K562 (cell line): ENCODE results near the gene CPT1B. TPM values are rescaled to one million over a fixed set of nuclear protein-coding genes. Genes with fewer than 3 reads are reported as not detected.

Source experiments
- ATAC-seq: fragments of 200-7000 bp; cut with Tn5 transposase; 3 replicates; pipeline ENCODE4 v1.9.1; 2020; ENCODE audit warnings: moderate library complexity
- BruUV-seq: library from RNA; stranded (reverse); fragments of 400-500 nt; replicated peaks from 2 replicates; lab custom pipeline; 2021; lab: Mats Ljungman, UMichigan
- CTCF ChIA-PET: fragments of 300-600 bp; formaldehyde crosslinking; extraction: SDS; loops from one replicate; lab custom pipeline; 2021; ENCODE audit warnings: low intra/inter-chr PET ratio; lab: Yijun Ruan, JAX
- POLR2A ChIA-PET: fragments of 300-600, 350-650 bp; sonication (Branson Sonifier 250); formaldehyde crosslinking; extraction: SDS; loops from one replicate; lab custom pipeline; 2021; ENCODE audit warnings: antibody characterized with exemption, inconsistent platforms; lab: Yijun Ruan, JAX
- DNase-seq, 4 experiments: peaks; one replicate each; pipeline versions ENCODE4 v3.0.0 to v3.0.0-alpha.2; 2011 to 2018; ENCODE audit warnings: low spot score in 3 of 4, mixed read lengths in 3 of 4; ENCODE audit errors: extremely low read depth in 1 of 4
- FAIRE-seq: peaks from 2 replicates; lab custom pipeline; 2011; peaks lifted over from hg19 to GRCh38; lab: Jason Lieb, UNC
- H2AFZ ChIP-seq: 2 replicates; pipeline ENCODE4 v1.6.0; 2011; ENCODE audit warnings: low read depth, low read length, control low read depth, inconsistent platforms
- H3K27ac ChIP-seq: fragments of 200-600 bp; 3 replicates; pipeline ENCODE4 v1.8.0; 2011; ENCODE audit warnings: low read depth, mild to moderate bottlenecking, control low read depth, inconsistent platforms, low read length, moderate library complexity, mixed read lengths; ENCODE audit errors: extremely low read depth
- H3K27me3 ChIP-seq, 2 experiments: fragments of 300-600 bp in 1 of 2; 2 replicates in 1 of 2; 3 replicates in 1 of 2; pipeline versions ENCODE4 v1.6.0 to v1.8.0; 2011; ENCODE audit warnings: inconsistent platforms in 2 of 2, low read length in 2 of 2, mild to moderate bottlenecking in 1 of 2, mixed read lengths in 1 of 2, moderate library complexity in 1 of 2; ENCODE audit not compliant: control insufficient read depth in 2 of 2, insufficient read depth in 2 of 2
- H3K36me3 ChIP-seq: fragments of 300-600 bp; 3 replicates; pipeline ENCODE4 v1.8.0; 2011; ENCODE audit warnings: mild to moderate bottlenecking, low read length, inconsistent platforms; ENCODE audit not compliant: control insufficient read depth, insufficient read depth
- H3K4me1 ChIP-seq, 2 experiments: fragments of 200-600 bp in 1 of 2; replicated peaks in 1 of 2; 2 replicates in 1 of 2; 3 replicates in 1 of 2; pipeline versions ENCODE4 v1.5.1 to v1.8.0; 2011; ENCODE audit warnings: inconsistent platforms in 2 of 2, low read length in 2 of 2, mild to moderate bottlenecking in 1 of 2, mixed read lengths in 1 of 2, moderate library complexity in 1 of 2; ENCODE audit not compliant: control insufficient read depth in 2 of 2, insufficient read depth in 2 of 2
- H3K4me2 ChIP-seq: 2 replicates; pipeline ENCODE4 v1.6.1; 2011; ENCODE audit warnings: low read length, control low read depth, inconsistent platforms, mixed read lengths; ENCODE audit not compliant: insufficient read depth
- H3K4me3 ChIP-seq: fragments of 200-600 bp; sonication (generic), shearing (Covaris generic); 2 replicates; pipeline ENCODE4 v1.5.1; 2016; ENCODE audit warnings: control low read depth, inconsistent platforms
- H3K79me2 ChIP-seq: fragments of 200-600 bp; 3 replicates; pipeline ENCODE4 v1.8.0; 2011; ENCODE audit warnings: low read length, inconsistent platforms; ENCODE audit not compliant: control insufficient read depth, insufficient read depth
- H3K9ac ChIP-seq, 2 experiments: 2 replicates each; pipeline versions ENCODE4 v1.6.0 to v1.6.1; 2011; ENCODE audit warnings: low read depth in 2 of 2, low read length in 2 of 2, control low read depth in 1 of 2, inconsistent platforms in 1 of 2, mild to moderate bottlenecking in 1 of 2, mixed read lengths in 1 of 2; ENCODE audit not compliant: insufficient read depth in 1 of 2
- H3K9me1 ChIP-seq: one replicate; pipeline ENCODE4 v1.6.0; 2011; ENCODE audit warnings: inconsistent platforms, mild to moderate bottlenecking, low read length, moderate library complexity; ENCODE audit not compliant: control insufficient read depth, insufficient read depth
- H3K9me3 ChIP-seq: replicated peaks from 2 replicates; pipeline ENCODE4 v1.5.1; 2011; ENCODE audit warnings: low read depth, low read length, inconsistent platforms; ENCODE audit not compliant: control insufficient read depth, insufficient read depth
- H4K20me1 ChIP-seq: replicated peaks from 2 replicates; pipeline ENCODE4 v1.6.1; 2011; ENCODE audit warnings: low read length, inconsistent platforms, mixed read lengths; ENCODE audit not compliant: control insufficient read depth, insufficient read depth
- NKRF ChIP-seq: fragments of 450-650 bp; IDR thresholded peaks from 2 replicates; pipeline ENCODE4 v1.6.1; 2016; ENCODE audit warnings: borderline replicate concordance
- POLR2G ChIP-seq: fragments of 200-400 bp; formaldehyde crosslinking; IDR thresholded peaks from 2 replicates; pipeline ENCODE4 v1.6.1; 2017; ENCODE audit warnings: low read depth, mild to moderate bottlenecking, antibody characterized with exemption, low read length, moderate library complexity
- RBFOX2 ChIP-seq: fragments of 200-400 bp; formaldehyde crosslinking; IDR thresholded peaks from 2 replicates; pipeline ENCODE4 v1.6.1; 2017; ENCODE audit warnings: low read depth, mild to moderate bottlenecking, low read length, moderate library complexity
- whole genome bisulfite sequencing: fragments of 100-300 bp; shearing (Covaris generic); methylation state at CpG from one replicate; pipeline ENCODE4 v1.1.6; 2016; ENCODE audit warnings: low coverage, mixed read lengths; ENCODE audit not compliant: insufficient coverage; ENCODE audit errors: missing lambda C conversion rate; 5-methylcytosine and 5-hydroxymethylcytosine counted together
- in situ Hi-C: fragments of 300-500 bp; cut with MboI; formaldehyde crosslinking; loops from 4 replicates; pipeline ENCODE4 v1.15.0; 2018; ENCODE audit warnings: inconsistent platforms, mixed read lengths
- intact Hi-C: fragments of 100-400 bp; cut with micrococcal nuclease; formaldehyde crosslinking; loops from 2 replicates; pipeline ENCODE4 v1.14.2; 2022
- polyA plus RNA-seq, 8 experiments: library from polyadenylated mRNA; depleted of rRNA in 4 of 8; stranded (reverse) in 5 of 8; unstranded in 3 of 8; fragments of >200 nt; fragmentation: Nextera tagmentation in 2 of 8; fragmentation: Illumina TruSeq in 1 of 8; extraction: Ambion mirVana in 2 of 8; extraction: Trizol in 1 of 8; gene quantifications; 2 replicates each; pipeline versions ENCODE4 v1.2.1 to v1.2.3, GENCODE V29; 2011 to 2014; ENCODE audit warnings: inconsistent platforms in 1 of 8, missing spikeins in 1 of 8
- total RNA-seq, 7 experiments: library from RNA; depleted of rRNA in 6 of 7; stranded (reverse); fragments of >200 nt in 6 of 7; fragmentation: Illumina TruSeq in 2 of 7; extraction: Trizol in 2 of 7; gene quantifications; 2 replicates each; pipeline versions ENCODE4 v1.2.1 to v1.2.3, GENCODE V29; 2011 to 2021; ENCODE audit warnings: low replicate concordance in 1 of 7

The CPT1B gene
- total and polyA plus RNA-seq, 9 of the 15 experiments (the other 6 are each of a cell fraction or from before 2014, with no cell fraction given): 0.35 to 6.1 (median 2.6) TPM

DNA sequence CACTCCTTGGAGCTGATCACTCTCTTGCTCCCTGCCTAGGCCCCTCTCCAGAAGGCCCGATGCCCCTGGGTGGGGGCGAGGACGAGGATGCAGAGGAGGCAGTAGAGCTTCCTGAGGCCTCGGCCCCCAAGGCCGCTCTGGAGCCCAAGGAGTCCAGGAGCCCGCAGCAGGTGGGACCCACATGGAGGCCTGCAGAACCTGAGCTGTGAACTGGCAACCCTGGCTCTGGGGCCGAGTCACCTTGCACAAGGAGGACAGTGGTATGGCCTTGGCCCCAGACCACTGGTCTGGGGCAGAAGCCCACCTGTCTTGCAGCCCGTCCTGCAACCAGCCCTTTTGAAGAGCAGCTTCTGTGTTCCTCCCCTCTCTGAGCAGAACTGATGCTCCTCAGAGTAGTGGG is 59.1 kb downstream of the CPT1B start:
- ATAC-seq: no peak
- POLR2A ChIA-PET: interaction anchor here (1.8 to 2.7 kb wide), 2 partner anchors 9 to 11 kb away, joined by 6 to 11 read pairs; partner anchors contain the start of genes LMF2 and NCAPH2

More for the DNA sequence above, 59.1 kb downstream of the CPT1B start:
- H3K9me1 ChIP-seq: no peaks in the 10 kb centered on the region
- no peak overlapping the region for H3K4me2 ChIP-seq
- H3K9me3 ChIP-seq: no peaks in the 10 kb centered on the region
- peaks cover 79% of the 10 kb centered on the region; the same call in 1 of the 3 replicates for H3K36me3 ChIP-seq
- no peak overlapping the region for H3K4me3 ChIP-seq
- no TSS peak for BruUV-seq
- no peak overlapping the region for H2AFZ ChIP-seq
- in situ Hi-C loops: no loop called here
- no peak overlapping the region for H3K27ac ChIP-seq
- CTCF ChIA-PET: no interaction called here
- DNase-seq: no peak
- TF ChIP-seq POLR2G: peak; percentile 41
- peak; percentile 28; the same call in 1 of the 2 replicates for TF ChIP-seq RBFOX2
- no peak for TF ChIP-seq NKRF
- TF ChIP-seq, all 486 proteins: peak for 2
- Histone ChIP-seq H3K27me3 (no peaks in the 10 kb centered on the region), H3K4me1 (peaks cover 0 to 16% of the 10 kb centered on the region in 2 experiments; a peak in 3 of 5 replicates), H3K79me2 (peaks cover 25% of the 10 kb centered on the region), H4K20me1 (0 out of 2 replicates have a peak, but pooled peaks cover 4% of the 10 kb centered on the region), H3K9ac (no peak overlapping the region)
- intact Hi-C loops: no loop called here
- FAIRE-seq: no peak
- 92% methylated on average over 5 of the region's 8 CpGs for WGBS

Other genes starting within 250 kb of the CPT1B start
Only the 7 nearest of the 16 such genes appear.
- gene SCO2, start 52.8 kb downstream of the CPT1B start, total RNA-seq (2014; rRNA removed): 2.2 and 2.6 TPM in 2 replicates
- not detected in 2 replicates for gene SCO2, start 52.8 kb downstream of the CPT1B start, total RNA-seq (2014; rRNA removed; fragmentation: Illumina TruSeq; extraction: Trizol)
- 0.26 and 0.69 TPM in 2 replicates for gene SCO2, start 52.8 kb downstream of the CPT1B start, total RNA-seq (2015; rRNA removed; fragmentation: Illumina TruSeq; extraction: Trizol)
- gene SCO2, start 52.8 kb downstream of the CPT1B start, total RNA-seq (2021): 4.0 and 8.9 TPM in 2 replicates
- 1.1 and 2.2 TPM in 2 replicates for gene SCO2, start 52.8 kb downstream of the CPT1B start, polyA plus RNA-seq (2011; rRNA removed)
- gene SCO2, start 52.8 kb downstream of the CPT1B start, polyA plus RNA-seq (2014; fragmentation: Illumina TruSeq; extraction: Trizol): 0.34 TPM in 1 of 2 replicates, not detected in the other
- not detected for gene SCO2, start 52.8 kb downstream of the CPT1B start, polyA plus RNA-seq (2014; fragmentation: Nextera tagmentation; extraction: Ambion mirVana)
- 1.0 and 2.2 TPM in 2 replicates for gene SCO2, start 52.8 kb downstream of the CPT1B start, polyA plus RNA-seq (2014; rRNA removed)
- 2.4 and 3.7 TPM in 2 replicates for gene TYMP, start 48.4 kb downstream of the CPT1B start, total RNA-seq (2014; rRNA removed)
- not detected in 2 replicates for gene TYMP, start 48.4 kb downstream of the CPT1B start, total RNA-seq (2014; rRNA removed; fragmentation: Illumina TruSeq; extraction: Trizol)
- gene TYMP, start 48.4 kb downstream of the CPT1B start, total RNA-seq (2015; rRNA removed; fragmentation: Illumina TruSeq; extraction: Trizol): not detected in 2 replicates
- gene TYMP, start 48.4 kb downstream of the CPT1B start, total RNA-seq (2021): 2.6 and 4.0 TPM in 2 replicates
- 0.17 and 0.27 TPM in 2 replicates for gene TYMP, start 48.4 kb downstream of the CPT1B start, polyA plus RNA-seq (2011; rRNA removed)
- not detected in 2 replicates for gene TYMP, start 48.4 kb downstream of the CPT1B start, polyA plus RNA-seq (2014; fragmentation: Illumina TruSeq; extraction: Trizol)
- under 1 TPM in 1 of 2 experiments, not detected in 1; 0.03 TPM for gene TYMP, start 48.4 kb downstream of the CPT1B start, polyA plus RNA-seq (2014; fragmentation: Nextera tagmentation; extraction: Ambion mirVana)
- gene TYMP, start 48.4 kb downstream of the CPT1B start, polyA plus RNA-seq (2014; rRNA removed): 2.7 and 2.8 TPM in 2 replicates
- gene KLHDC7B, start 32.5 kb downstream of the CPT1B start, total RNA-seq (2014; rRNA removed): 0.05 and 0.08 TPM in 2 replicates
- gene KLHDC7B, start 32.5 kb downstream of the CPT1B start, total RNA-seq (2014; rRNA removed; fragmentation: Illumina TruSeq; extraction: Trizol): not detected in 2 replicates
- 0.04 TPM in 2 replicates for gene KLHDC7B, start 32.5 kb downstream of the CPT1B start, total RNA-seq (2015; rRNA removed; fragmentation: Illumina TruSeq; extraction: Trizol)
- gene KLHDC7B, start 32.5 kb downstream of the CPT1B start, total RNA-seq (2021): 0.22 TPM in 2 replicates
- 0.09 TPM in 1 of 2 replicates, not detected in the other for gene KLHDC7B, start 32.5 kb downstream of the CPT1B start, polyA plus RNA-seq (2011; rRNA removed)
- 0.04 and 0.22 TPM in 2 replicates for gene KLHDC7B, start 32.5 kb downstream of the CPT1B start, polyA plus RNA-seq (2014; fragmentation: Illumina TruSeq; extraction: Trizol)
- not detected for gene KLHDC7B, start 32.5 kb downstream of the CPT1B start, polyA plus RNA-seq (2014; fragmentation: Nextera tagmentation; extraction: Ambion mirVana)
- 0.07 and 0.15 TPM in 2 replicates for gene KLHDC7B, start 32.5 kb downstream of the CPT1B start, polyA plus RNA-seq (2014; rRNA removed)
- gene SYCE3, start 15.5 kb downstream of the CPT1B start, total RNA-seq (2014; rRNA removed): not detected in 2 replicates
- gene SYCE3, start 15.5 kb downstream of the CPT1B start, total RNA-seq (2014; rRNA removed; fragmentation: Illumina TruSeq; extraction: Trizol): not detected in 2 replicates
- not detected in 2 replicates for gene SYCE3, start 15.5 kb downstream of the CPT1B start, total RNA-seq (2015; rRNA removed; fragmentation: Illumina TruSeq; extraction: Trizol)
- gene SYCE3, start 15.5 kb downstream of the CPT1B start, total RNA-seq (2021): not detected in 2 replicates
- not detected in 2 replicates for gene SYCE3, start 15.5 kb downstream of the CPT1B start, polyA plus RNA-seq (2011; rRNA removed)
- gene SYCE3, start 15.5 kb downstream of the CPT1B start, polyA plus RNA-seq (2014; fragmentation: Illumina TruSeq; extraction: Trizol): not detected in 2 replicates
- gene SYCE3, start 15.5 kb downstream of the CPT1B start, polyA plus RNA-seq (2014; fragmentation: Nextera tagmentation; extraction: Ambion mirVana): under 1 TPM in 1 of 2 experiments, not detected in 1; 0.56 TPM
- not detected in 2 replicates for gene SYCE3, start 15.5 kb downstream of the CPT1B start, polyA plus RNA-seq (2014; rRNA removed)
- gene CHKB, start 4.4 kb upstream of the CPT1B start, total RNA-seq (2014; rRNA removed): 11.0 and 14.5 TPM in 2 replicates
- gene CHKB, start 4.4 kb upstream of the CPT1B start, total RNA-seq (2014; rRNA removed; fragmentation: Illumina TruSeq; extraction: Trizol): 7.7 and 10.3 TPM in 2 replicates
- gene CHKB, start 4.4 kb upstream of the CPT1B start, total RNA-seq (2015; rRNA removed; fragmentation: Illumina TruSeq; extraction: Trizol): 8.9 and 9.8 TPM in 2 replicates
- 15.2 and 15.9 TPM in 2 replicates for gene CHKB, start 4.4 kb upstream of the CPT1B start, total RNA-seq (2021)
- 16.3 and 24.8 TPM in 2 replicates for gene CHKB, start 4.4 kb upstream of the CPT1B start, polyA plus RNA-seq (2011; rRNA removed)
- 14.4 and 16.2 TPM in 2 replicates for gene CHKB, start 4.4 kb upstream of the CPT1B start, polyA plus RNA-seq (2014; fragmentation: Illumina TruSeq; extraction: Trizol)
- 1 to 10 TPM; 2.7 to 5.3 TPM for gene CHKB, start 4.4 kb upstream of the CPT1B start, polyA plus RNA-seq (2014; fragmentation: Nextera tagmentation; extraction: Ambion mirVana)
- 19.0 and 31.0 TPM in 2 replicates for gene CHKB, start 4.4 kb upstream of the CPT1B start, polyA plus RNA-seq (2014; rRNA removed)
- gene MAPK8IP2, start 22.4 kb upstream of the CPT1B start, total RNA-seq (2014; rRNA removed): 0.18 and 0.45 TPM in 2 replicates
- gene MAPK8IP2, start 22.4 kb upstream of the CPT1B start, total RNA-seq (2014; rRNA removed; fragmentation: Illumina TruSeq; extraction: Trizol): 0.04 TPM in 1 of 2 replicates, not detected in the other
- gene MAPK8IP2, start 22.4 kb upstream of the CPT1B start, total RNA-seq (2015; rRNA removed; fragmentation: Illumina TruSeq; extraction: Trizol): 0.04 and 0.07 TPM in 2 replicates
- gene MAPK8IP2, start 22.4 kb upstream of the CPT1B start, total RNA-seq (2021): 0.29 and 0.47 TPM in 2 replicates
- gene MAPK8IP2, start 22.4 kb upstream of the CPT1B start, polyA plus RNA-seq (2011; rRNA removed): 0.01 and 0.07 TPM in 2 replicates
- 0.03 and 0.17 TPM in 2 replicates for gene MAPK8IP2, start 22.4 kb upstream of the CPT1B start, polyA plus RNA-seq (2014; fragmentation: Illumina TruSeq; extraction: Trizol)
- not detected for gene MAPK8IP2, start 22.4 kb upstream of the CPT1B start, polyA plus RNA-seq (2014; fragmentation: Nextera tagmentation; extraction: Ambion mirVana)
- gene MAPK8IP2, start 22.4 kb upstream of the CPT1B start, polyA plus RNA-seq (2014; rRNA removed): 0.12 and 0.18 TPM in 2 replicates
- 3.6 and 6.0 TPM in 2 replicates for gene ARSA, start 49.7 kb upstream of the CPT1B start, total RNA-seq (2014; rRNA removed)
- 0.29 and 0.73 TPM in 2 replicates for gene ARSA, start 49.7 kb upstream of the CPT1B start, total RNA-seq (2014; rRNA removed; fragmentation: Illumina TruSeq; extraction: Trizol)
- gene ARSA, start 49.7 kb upstream of the CPT1B start, total RNA-seq (2015; rRNA removed; fragmentation: Illumina TruSeq; extraction: Trizol): 2.3 and 2.5 TPM in 2 replicates
- gene ARSA, start 49.7 kb upstream of the CPT1B start, total RNA-seq (2021): 10.9 TPM in 2 replicates
- 1.2 and 3.9 TPM in 2 replicates for gene ARSA, start 49.7 kb upstream of the CPT1B start, polyA plus RNA-seq (2011; rRNA removed)
- gene ARSA, start 49.7 kb upstream of the CPT1B start, polyA plus RNA-seq (2014; fragmentation: Illumina TruSeq; extraction: Trizol): 1.2 and 5.2 TPM in 2 replicates
- under 1 TPM in 1 of 2 experiments, not detected in 1; 0.32 TPM for gene ARSA, start 49.7 kb upstream of the CPT1B start, polyA plus RNA-seq (2014; fragmentation: Nextera tagmentation; extraction: Ambion mirVana)
- gene ARSA, start 49.7 kb upstream of the CPT1B start, polyA plus RNA-seq (2014; rRNA removed): 9.2 and 10.2 TPM in 2 replicates